Fibroblast of skin of right quadriceps (primary cell): Measurements from ENCODE around the gene MAPK8.

Experiments
- DNase-seq: peaks from one replicate; pipeline ENCODE4 v3.0.0-alpha.2; 2013

The MAPK8 gene

GRCh38 chr10:48451969-48452878, 145.7 kb downstream of the MAPK8 start:
- DNase-seq: no peak

GRCh38 chr10:48452879-48453412, 146.5 kb downstream of the MAPK8 start:
- DNase-seq: no peak

GRCh38 chr10:48453451-48454301, 147.2 kb downstream of the MAPK8 start:
- DNase-seq: no peak

GRCh38 chr10:48454302-48455054, 148.0 kb downstream of the MAPK8 start:
- DNase-seq: no peak

GRCh38 chr10:48455055-48455391, 148.5 kb downstream of the MAPK8 start:
- DNase-seq: no peak

GRCh38 chr10:48455392-48456151, 149.1 kb downstream of the MAPK8 start:
- no peak for DNase-seq

GRCh38 chr10:48456361-48456804, 149.9 kb downstream of the MAPK8 start:
- DNase-seq: peak; percentile 40

GRCh38 chr10:48456808-48457761, 150.6 kb downstream of the MAPK8 start:
- DNase-seq: no peak

GRCh38 chr10:48457949-48458661, 151.6 kb downstream of the MAPK8 start:
- no peak for DNase-seq

GRCh38 chr10:48458662-48459048, 152.2 kb downstream of the MAPK8 start:
- DNase-seq: no peak

- DNase-seq: no peak
Measured at GRCh38 chr10:48459270-48460150, 153.0 kb downstream of the MAPK8 start.

- DNase-seq: no peak
Measured at GRCh38 chr10:48460182-48460581, 153.7 kb downstream of the MAPK8 start.

GRCh38 chr10:48461623-48462481, 155.4 kb downstream of the MAPK8 start:
- DNase-seq: no peak

GRCh38 chr10:48462482-48463020, 156.1 kb downstream of the MAPK8 start:
- no peak for DNase-seq

GRCh38 chr10:48463318-48464003, 157.0 kb downstream of the MAPK8 start:
- no peak for DNase-seq

- no peak for DNase-seq
Measured at GRCh38 chr10:48464121-48464870, 157.8 kb downstream of the MAPK8 start.
